Choroid plexus epithelial cell (primary cell): Measurements from ENCODE around the gene DCLRE1C.

ENCODE experiments used
- DNase-seq: peaks from one replicate; pipeline ENCODE4 v3.0.0-alpha.2; 2010; ENCODE audit warnings: low read depth
- H3K4me3 ChIP-seq: 2 replicates; pipeline ENCODE4 v1.5.1; 2011; ENCODE audit warnings: low read depth, mild to moderate bottlenecking, control low read depth, low read length, moderate library complexity
- TF ChIP-seq, protein P1 (sequence below): conservative IDR thresholded peaks from 2 replicates; pipeline ENCODE4 v1.5.1; 2011; ENCODE audit warnings: low read depth, mild to moderate bottlenecking, control low read depth, inconsistent platforms, low read length, moderate library complexity

Gene DCLRE1C

GRCh38 chr10:14930610-14931009, 23.3 kb downstream of the DCLRE1C start:
- TF ChIP-seq, protein P1, sequence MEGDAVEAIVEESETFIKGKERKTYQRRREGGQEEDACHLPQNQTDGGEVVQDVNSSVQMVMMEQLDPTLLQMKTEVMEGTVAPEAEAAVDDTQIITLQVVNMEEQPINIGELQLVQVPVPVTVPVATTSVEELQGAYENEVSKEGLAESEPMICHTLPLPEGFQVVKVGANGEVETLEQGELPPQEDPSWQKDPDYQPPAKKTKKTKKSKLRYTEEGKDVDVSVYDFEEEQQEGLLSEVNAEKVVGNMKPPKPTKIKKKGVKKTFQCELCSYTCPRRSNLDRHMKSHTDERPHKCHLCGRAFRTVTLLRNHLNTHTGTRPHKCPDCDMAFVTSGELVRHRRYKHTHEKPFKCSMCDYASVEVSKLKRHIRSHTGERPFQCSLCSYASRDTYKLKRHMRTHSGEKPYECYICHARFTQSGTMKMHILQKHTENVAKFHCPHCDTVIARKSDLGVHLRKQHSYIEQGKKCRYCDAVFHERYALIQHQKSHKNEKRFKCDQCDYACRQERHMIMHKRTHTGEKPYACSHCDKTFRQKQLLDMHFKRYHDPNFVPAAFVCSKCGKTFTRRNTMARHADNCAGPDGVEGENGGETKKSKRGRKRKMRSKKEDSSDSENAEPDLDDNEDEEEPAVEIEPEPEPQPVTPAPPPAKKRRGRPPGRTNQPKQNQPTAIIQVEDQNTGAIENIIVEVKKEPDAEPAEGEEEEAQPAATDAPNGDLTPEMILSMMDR = no peak
- DNase-seq = no peak
- no peak overlapping the region for H3K4me3 ChIP-seq

DNA sequence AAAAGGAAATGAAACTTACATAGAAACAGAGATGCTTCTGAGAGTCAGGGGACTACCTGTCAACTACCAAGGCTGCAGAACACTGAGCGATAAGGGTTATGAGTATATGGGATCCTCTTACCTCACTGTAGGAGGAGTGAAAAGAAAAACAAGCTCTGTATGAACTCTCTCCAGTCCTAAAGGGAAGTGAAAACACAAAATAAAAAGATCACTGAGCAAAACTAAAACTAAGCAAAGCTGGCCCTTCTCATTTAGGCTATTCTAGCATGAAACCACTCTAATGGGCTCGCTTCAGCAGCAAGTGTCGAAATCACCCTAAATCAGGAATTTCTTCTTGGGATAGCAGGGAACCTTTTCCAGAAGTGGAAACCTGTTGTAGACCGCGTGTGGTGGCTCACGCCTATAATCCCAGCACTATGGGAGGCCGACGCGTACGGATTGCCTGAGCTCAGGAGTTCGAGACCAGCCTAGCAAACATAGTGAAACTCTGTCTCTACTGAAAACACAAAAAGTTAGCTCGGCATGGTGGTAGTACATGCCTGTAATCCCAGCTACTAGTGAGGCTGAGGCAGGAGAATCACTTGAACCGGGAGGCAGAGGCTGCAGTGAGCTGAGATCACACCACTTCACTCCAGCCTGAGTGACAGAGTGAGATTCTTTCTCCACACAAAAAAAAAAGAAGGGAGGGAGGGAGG, 27.0 kb downstream of the DCLRE1C start:
- TF ChIP-seq, protein P1 = no peak
- no peak overlapping the region for H3K4me3 ChIP-seq
- DNase-seq = no peak

DNA sequence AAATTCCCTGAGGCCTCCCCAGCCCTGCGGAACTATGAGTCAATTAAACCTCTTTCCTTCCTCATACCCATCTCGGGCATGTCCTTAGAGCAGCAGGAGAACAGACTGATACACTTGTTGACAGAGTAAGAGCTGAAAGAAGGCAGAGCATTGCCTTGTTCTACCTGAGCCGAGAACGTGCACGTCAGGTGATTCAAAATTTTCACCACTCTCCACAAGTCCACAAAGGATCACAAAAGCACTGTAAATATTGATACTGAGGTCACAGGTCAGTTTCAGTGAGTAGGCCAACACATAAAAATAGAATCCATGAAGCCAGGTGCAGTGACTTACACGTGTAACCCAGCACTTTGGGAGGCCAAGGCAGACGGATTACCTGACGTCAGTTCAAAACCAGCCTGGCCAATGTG, 27.8 kb downstream of the DCLRE1C start:
- TF ChIP-seq, protein P1 = no peak
- no peak for DNase-seq
- no peak overlapping the region for H3K4me3 ChIP-seq

DNA sequence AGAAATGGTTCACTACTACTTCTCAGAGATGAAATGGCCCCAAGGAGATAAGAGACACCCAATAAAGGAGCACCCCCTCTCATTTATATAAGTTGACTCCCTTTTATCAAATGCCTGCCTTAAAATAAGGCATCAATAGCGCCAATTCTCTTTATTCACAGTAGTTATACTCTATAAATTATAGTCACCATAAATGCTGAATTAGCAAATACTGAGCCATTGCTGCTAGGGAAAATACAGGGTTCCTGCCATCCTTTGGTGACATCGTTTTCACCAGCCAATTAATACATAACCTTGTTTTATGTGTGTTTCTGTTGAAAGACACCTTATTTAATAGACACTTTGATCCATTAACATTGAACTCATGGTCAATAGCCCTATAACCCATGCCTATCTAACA, 28.6 kb downstream of the DCLRE1C start:
- TF ChIP-seq, protein P1 = no peak
- DNase-seq = no peak
- no peak overlapping the region for H3K4me3 ChIP-seq

- TF ChIP-seq, protein P1 = no peak
- H3K4me3 ChIP-seq = no peak overlapping the region
- no peak for DNase-seq
These were observed 29.9 kb downstream of the DCLRE1C start for GRCh38 chr10:14924013-14924412.

- TF ChIP-seq, protein P1 = no peak
- peak; percentile 5 for DNase-seq
- H3K4me3 ChIP-seq = no peak overlapping the region
These were observed 34.9 kb downstream of the DCLRE1C start for GRCh38 chr10:14918964-14919363.

DNA sequence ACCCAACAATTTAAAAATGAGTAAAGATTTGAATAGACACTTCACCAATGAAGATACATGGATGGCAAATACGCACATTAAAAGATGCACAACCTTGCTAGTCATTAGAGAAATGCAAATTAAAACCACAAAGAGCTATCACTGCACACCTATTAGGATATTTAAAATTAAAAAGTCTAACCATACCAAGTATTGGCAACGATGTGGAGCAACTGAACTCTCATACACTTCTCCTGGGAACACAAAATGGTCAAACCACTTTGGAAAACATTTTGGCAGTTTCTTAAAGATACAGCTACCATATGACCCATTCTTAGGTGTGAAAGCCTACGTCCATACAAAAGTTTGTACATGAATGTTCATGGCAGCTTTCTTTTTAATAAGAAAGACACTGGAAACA, 36.1 kb downstream of the DCLRE1C start:
- TF ChIP-seq, protein P1 = no peak
- no peak for DNase-seq
- no peak overlapping the region for H3K4me3 ChIP-seq
